OCI-LY1 (cell line): ENCODE measurements around the gene RIPK3.

Experiments
- EZH2 ChIP-seq: fragments of 200-600 bp; sonication (generic), shearing (Covaris generic); IDR thresholded peaks from 2 replicates; pipeline ENCODE4 v1.8.0; 2017; ENCODE audit warnings: borderline replicate concordance, mixed run types, mild to moderate bottlenecking, antibody characterized with exemption, low read length, moderate library complexity, mixed read lengths
- TF ChIP-seq, protein P1 (sequence below): fragments of 200-600 bp; sonication (generic), shearing (Covaris generic); IDR thresholded peaks from 2 replicates; pipeline ENCODE4 v1.5.1; 2017; ENCODE audit warnings: mild to moderate bottlenecking, antibody characterized with exemption, low read length, moderate library complexity, mixed read lengths

DNA sequence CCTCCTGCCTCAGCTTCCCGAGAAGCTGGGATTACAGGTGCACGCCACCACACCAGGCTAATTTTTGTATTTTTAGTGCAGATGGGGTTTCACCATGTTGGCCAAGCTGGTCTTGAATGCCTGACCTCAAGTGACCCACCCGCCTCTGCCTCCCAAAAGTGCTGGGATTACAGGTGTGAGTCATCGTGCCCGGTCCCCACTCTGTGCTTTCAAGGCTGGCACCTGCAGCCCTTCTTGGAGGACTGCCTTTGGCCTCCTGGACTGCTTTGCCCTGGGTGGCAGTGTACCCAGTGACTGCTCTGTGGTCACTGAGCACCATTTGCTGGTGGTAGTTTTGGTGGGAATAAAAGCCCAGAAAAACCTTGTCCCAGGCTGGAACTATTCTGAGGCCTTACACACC is 52.8 kb downstream of the RIPK3 start:
- TF ChIP-seq, protein P1, sequence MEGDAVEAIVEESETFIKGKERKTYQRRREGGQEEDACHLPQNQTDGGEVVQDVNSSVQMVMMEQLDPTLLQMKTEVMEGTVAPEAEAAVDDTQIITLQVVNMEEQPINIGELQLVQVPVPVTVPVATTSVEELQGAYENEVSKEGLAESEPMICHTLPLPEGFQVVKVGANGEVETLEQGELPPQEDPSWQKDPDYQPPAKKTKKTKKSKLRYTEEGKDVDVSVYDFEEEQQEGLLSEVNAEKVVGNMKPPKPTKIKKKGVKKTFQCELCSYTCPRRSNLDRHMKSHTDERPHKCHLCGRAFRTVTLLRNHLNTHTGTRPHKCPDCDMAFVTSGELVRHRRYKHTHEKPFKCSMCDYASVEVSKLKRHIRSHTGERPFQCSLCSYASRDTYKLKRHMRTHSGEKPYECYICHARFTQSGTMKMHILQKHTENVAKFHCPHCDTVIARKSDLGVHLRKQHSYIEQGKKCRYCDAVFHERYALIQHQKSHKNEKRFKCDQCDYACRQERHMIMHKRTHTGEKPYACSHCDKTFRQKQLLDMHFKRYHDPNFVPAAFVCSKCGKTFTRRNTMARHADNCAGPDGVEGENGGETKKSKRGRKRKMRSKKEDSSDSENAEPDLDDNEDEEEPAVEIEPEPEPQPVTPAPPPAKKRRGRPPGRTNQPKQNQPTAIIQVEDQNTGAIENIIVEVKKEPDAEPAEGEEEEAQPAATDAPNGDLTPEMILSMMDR: no peak
- no peak for TF ChIP-seq EZH2
